Karpas-422 (cell line): ENCODE data around the gene WTIP. TPM values are rescaled to one million over a fixed set of nuclear protein-coding genes. Genes with fewer than 3 reads are reported as not detected.

ENCODE experiments used
- DNase-seq: peaks from one replicate; pipeline ENCODE4 v3.0.0-alpha.2; 2015
- H2AFZ ChIP-seq: fragments of 200-600 bp; sonication (generic); 2 replicates; pipeline ENCODE4 v1.6.1; 2014; ENCODE audit warnings: antibody characterized with exemption, low read length, mixed read lengths
- H3K27ac ChIP-seq: fragments of 200-600 bp; sonication (generic); 2 replicates; pipeline ENCODE4 v1.5.1; 2014; ENCODE audit warnings: mild to moderate bottlenecking, low read length, moderate library complexity
- H3K27me3 ChIP-seq: fragments of 200-600 bp; sonication (generic); 2 replicates; pipeline ENCODE4 v1.6.1; 2014; ENCODE audit warnings: low read length, mixed read lengths
- H3K36me3 ChIP-seq: fragments of 200-600 bp; sonication (generic); 2 replicates; pipeline ENCODE4 v1.6.1; 2014; ENCODE audit warnings: low read length, mixed read lengths; ENCODE audit not compliant: insufficient read depth
- H3K4me1 ChIP-seq: fragments of 200-600 bp; sonication (generic); 2 replicates; pipeline ENCODE4 v1.6.1; 2014; ENCODE audit warnings: mild to moderate bottlenecking, low read length, mixed read lengths
- H3K4me2 ChIP-seq: fragments of 200-600 bp; sonication (generic); 2 replicates; pipeline ENCODE4 v1.6.1; 2014; ENCODE audit warnings: low read length, low read depth, mild to moderate bottlenecking; ENCODE audit not compliant: poor library complexity, severe bottlenecking
- H3K4me3 ChIP-seq: fragments of 200-600 bp; sonication (generic); 2 replicates; pipeline ENCODE4 v1.5.1; 2014; ENCODE audit warnings: mild to moderate bottlenecking, antibody characterized with exemption, low read length, mixed read lengths
- H3K79me2 ChIP-seq: fragments of 200-600 bp; sonication (generic); 2 replicates; pipeline ENCODE4 v1.6.1; 2014; ENCODE audit warnings: mild to moderate bottlenecking, low read length, mixed read lengths
- H3K9ac ChIP-seq: fragments of 200-600 bp; sonication (generic); 2 replicates; pipeline ENCODE4 v1.6.0; 2014; ENCODE audit warnings: low read length
- H3K9me2 ChIP-seq: fragments of 200-600 bp; sonication (generic), shearing (Covaris generic); replicated peaks from 2 replicates; pipeline ENCODE4 v1.6.0; 2014; ENCODE audit warnings: mild to moderate bottlenecking, low read length, moderate library complexity; ENCODE audit not compliant: insufficient read depth
- H3K9me3 ChIP-seq: fragments of 300-700, 200-600 bp; sonication (generic); 2 replicates; pipeline ENCODE4 v1.6.1; 2014; ENCODE audit warnings: low read length, mixed read lengths
- H4K20me1 ChIP-seq: fragments of 200-600 bp; sonication (generic); 2 replicates; pipeline ENCODE4 v1.6.1; 2014; ENCODE audit warnings: mild to moderate bottlenecking, antibody characterized with exemption, low read length, low read depth; ENCODE audit not compliant: insufficient read depth
- total RNA-seq: library from RNA; depleted of rRNA; stranded (reverse); fragments of >200 nt; shearing (Covaris generic); gene quantifications from 2 replicates; pipeline ENCODE4 v1.2.3, GENCODE V29; 2014; ENCODE audit warnings: low replicate concordance

The WTIP gene
- total RNA-seq, 1 experiment from 2014 or later = 1.1 TPM

- H3K36me3 ChIP-seq = no peaks in the 10 kb centered on the region
- no peaks in the 10 kb centered on the region for H3K79me2 ChIP-seq
- H3K4me1 ChIP-seq = no peaks in the 10 kb centered on the region
These were observed 13.0 kb downstream of the WTIP start for GRCh38 chr19:34494601-34495000.

DNA sequence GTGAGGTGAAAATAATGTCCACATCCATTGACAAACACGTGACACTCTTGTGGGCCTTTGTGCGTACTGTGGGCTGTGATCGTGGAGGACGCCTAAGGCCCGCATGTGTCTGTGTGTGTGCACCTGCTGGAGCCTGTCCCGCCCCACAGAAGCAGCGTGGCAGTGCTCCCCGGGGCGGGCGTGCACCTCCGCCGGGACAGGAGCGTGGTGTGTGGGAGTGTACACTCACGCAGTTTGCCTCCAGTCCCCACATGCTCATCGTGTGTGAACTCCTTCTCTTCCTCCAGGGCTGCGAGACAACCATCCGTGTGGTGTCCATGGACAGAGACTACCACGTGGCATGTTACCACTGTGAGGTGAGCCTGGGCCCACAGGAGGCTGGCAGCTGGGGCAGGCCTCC, 13.9 kb downstream of the WTIP start:
- no peaks in the 10 kb centered on the region for H3K27me3 ChIP-seq
- H3K79me2 ChIP-seq = no peaks in the 10 kb centered on the region
- no peak overlapping the region for H3K9ac ChIP-seq
- no peaks in the 10 kb centered on the region for H3K4me1 ChIP-seq
- H3K27ac ChIP-seq = no peak overlapping the region
- no peaks in the 10 kb centered on the region for H3K9me3 ChIP-seq
- no peak for DNase-seq
- no peaks in the 10 kb centered on the region for H3K36me3 ChIP-seq
- no peaks in the 10 kb centered on the region for H4K20me1 ChIP-seq
- no peak overlapping the region for H2AFZ ChIP-seq
- H3K9me2 ChIP-seq = no peaks in the 10 kb centered on the region
- H3K4me3 ChIP-seq = no peak overlapping the region
- no peak overlapping the region for H3K4me2 ChIP-seq

More at GRCh38 chr19:34494601-34495000, 13.0 kb downstream of the WTIP start:
- no peak for DNase-seq
- H3K4me3 ChIP-seq = no peak overlapping the region
- H4K20me1 ChIP-seq = no peaks in the 10 kb centered on the region
- no peaks in the 10 kb centered on the region for H3K9me3 ChIP-seq
- H2AFZ ChIP-seq = no peak overlapping the region
- H3K9ac ChIP-seq = no peak overlapping the region
- H3K27ac ChIP-seq = no peak overlapping the region
- H3K27me3 ChIP-seq = no peaks in the 10 kb centered on the region
- no peaks in the 10 kb centered on the region for H3K9me2 ChIP-seq
- H3K4me2 ChIP-seq = no peak overlapping the region

GRCh38 chr19:34497112-34497805, 15.7 kb downstream of the WTIP start:
- Histone ChIP-seq H3K9ac (no peak overlapping the region), H3K79me2 (no peaks in the 10 kb centered on the region), H3K36me3 (no peaks in the 10 kb centered on the region), H3K9me3 (no peaks in the 10 kb centered on the region), H3K4me2 (no peak overlapping the region), H4K20me1 (no peaks in the 10 kb centered on the region), H3K27me3 (no peaks in the 10 kb centered on the region), H3K4me1 (peaks cover 4% of the 10 kb centered on the region), H2AFZ (no peak overlapping the region), H3K4me3 (no peak overlapping the region), H3K27ac (no peak overlapping the region), H3K9me2 (no peaks in the 10 kb centered on the region)
- no peak for DNase-seq

DNA sequence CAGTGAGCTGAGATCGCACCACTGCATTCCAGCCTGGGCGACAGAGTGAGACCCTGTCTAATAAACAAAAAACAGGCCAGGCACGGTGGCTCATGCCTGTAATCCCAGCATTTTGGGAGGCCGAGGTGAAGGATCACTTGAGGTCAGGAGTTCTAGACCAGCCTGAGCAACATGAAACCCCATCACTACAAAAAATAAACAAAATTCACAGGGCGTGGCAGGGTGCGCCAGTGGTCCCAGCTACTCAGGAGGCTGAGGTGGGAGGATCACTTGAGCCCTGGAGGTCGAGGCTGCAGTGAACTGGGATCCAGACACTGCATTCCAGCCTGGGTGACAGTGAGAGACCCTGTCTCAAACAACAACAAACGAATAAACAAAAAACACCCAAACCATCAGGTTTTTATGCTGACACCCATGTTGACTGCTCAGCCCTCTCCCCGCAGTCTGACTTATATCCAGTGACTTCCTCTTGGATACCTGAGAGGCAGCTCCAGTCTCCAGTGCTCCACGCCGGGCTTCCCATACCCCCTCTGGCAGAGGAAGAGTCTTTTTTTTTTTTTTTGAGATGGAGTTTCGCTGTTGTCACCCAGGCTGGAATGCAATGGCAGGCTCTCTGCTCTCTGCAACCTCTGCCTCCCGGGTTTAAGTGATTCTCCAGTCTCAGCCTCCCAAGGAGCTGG, 17.7 kb downstream of the WTIP start:
- Histone ChIP-seq H3K9ac (no peak overlapping the region), H3K4me3 (no peak overlapping the region), H3K4me1 (peaks cover 4% of the 10 kb centered on the region), H3K9me3 (no peaks in the 10 kb centered on the region), H3K9me2 (no peaks in the 10 kb centered on the region), H3K36me3 (no peaks in the 10 kb centered on the region), H3K79me2 (no peaks in the 10 kb centered on the region), H4K20me1 (no peaks in the 10 kb centered on the region), H3K27me3 (no peaks in the 10 kb centered on the region), H3K27ac (no peak overlapping the region), H2AFZ (no peak overlapping the region), H3K4me2 (no peak overlapping the region)
- DNase-seq = no peak

DNA sequence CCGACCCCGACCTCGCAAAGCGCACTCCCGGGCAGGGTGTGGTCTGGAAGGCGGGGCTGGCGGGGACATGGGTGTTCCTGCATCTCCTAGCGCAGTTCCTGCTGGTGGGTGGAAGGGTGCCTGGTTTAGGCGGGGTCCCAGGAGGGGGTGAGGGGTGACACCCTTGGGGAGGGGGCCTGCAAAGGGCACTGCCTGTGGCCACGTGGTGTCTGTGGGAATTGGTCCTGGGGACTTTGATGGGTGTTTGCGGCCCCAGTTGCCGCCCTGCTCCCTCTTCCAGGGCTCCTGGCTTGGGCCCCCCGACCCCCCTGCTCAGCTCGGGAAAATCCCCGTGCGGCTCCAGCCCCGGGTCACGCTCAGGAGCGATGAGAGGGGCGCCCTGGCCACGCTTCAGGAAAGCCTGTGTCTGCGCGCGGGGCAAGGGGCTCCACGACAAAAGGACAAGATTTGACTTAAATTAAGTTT, 19.1 kb downstream of the WTIP start:
- Histone ChIP-seq H3K4me2 (no peak overlapping the region), H3K9ac (no peak overlapping the region), H3K27me3 (no peaks in the 10 kb centered on the region), H3K9me2 (no peaks in the 10 kb centered on the region), H3K27ac (no peak overlapping the region), H3K36me3 (no peaks in the 10 kb centered on the region), H3K79me2 (no peaks in the 10 kb centered on the region), H3K4me3 (no peak overlapping the region), H4K20me1 (no peaks in the 10 kb centered on the region), H3K4me1 (peaks cover 4% of the 10 kb centered on the region), H3K9me3 (no peaks in the 10 kb centered on the region), H2AFZ (no peak overlapping the region)
- no peak for DNase-seq

DNA sequence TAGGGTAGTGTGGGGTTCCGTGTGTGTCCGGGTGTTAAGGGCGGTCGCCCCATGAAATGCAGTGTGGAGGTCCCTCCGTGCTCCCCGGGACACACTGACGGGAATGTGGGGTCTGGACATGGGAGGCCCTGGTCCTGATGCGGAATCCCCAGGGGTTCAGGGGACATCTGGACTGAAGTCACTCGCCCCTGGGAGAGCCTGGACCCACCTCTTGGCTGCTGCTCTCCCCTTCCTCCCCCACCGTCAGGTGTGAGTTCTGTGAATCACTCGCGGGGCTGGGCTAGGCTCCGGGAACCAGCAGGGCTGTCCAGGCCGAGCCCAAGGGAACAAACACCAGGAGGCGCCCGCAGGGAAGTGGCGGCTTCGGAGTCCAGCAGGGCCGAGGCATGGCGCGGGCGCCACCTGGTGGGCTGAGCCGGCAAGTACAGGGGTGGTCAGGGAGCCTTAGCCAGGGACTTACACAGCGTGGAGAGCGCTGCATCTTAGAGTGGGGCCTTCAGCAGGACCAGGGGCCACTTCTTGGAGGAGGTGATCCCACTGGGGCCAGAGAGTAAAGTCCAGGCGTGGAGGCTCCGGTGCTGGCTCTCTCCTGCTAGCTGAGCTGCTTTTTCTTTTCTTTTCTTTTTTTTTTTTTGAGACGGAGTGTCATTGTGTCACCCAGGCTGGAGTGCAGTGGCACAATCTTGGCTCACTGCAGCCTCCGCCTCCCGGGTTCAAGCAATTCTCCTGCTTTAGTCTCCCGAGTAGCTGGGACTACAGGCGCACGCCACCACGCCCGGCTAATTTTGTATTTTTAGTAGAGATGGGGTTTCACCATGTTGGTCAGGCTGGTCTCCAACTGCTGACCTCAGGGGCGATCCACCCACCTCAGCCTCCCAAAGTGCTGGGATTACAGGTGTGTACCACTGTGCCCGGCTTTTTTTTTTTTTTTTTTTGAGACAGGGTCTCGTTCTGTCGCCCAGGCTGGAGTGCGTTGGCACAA, 20.1 kb downstream of the WTIP start:
- Histone ChIP-seq H3K9me3 (no peaks in the 10 kb centered on the region), H4K20me1 (no peaks in the 10 kb centered on the region), H3K4me3 (no peak overlapping the region), H3K36me3 (no peaks in the 10 kb centered on the region), H3K4me2 (peak overlapping the region; percentile 24), H3K27ac (no peak overlapping the region), H3K9ac (no peak overlapping the region), H3K4me1 (peaks cover 4% of the 10 kb centered on the region), H2AFZ (no peak overlapping the region), H3K9me2 (no peaks in the 10 kb centered on the region), H3K79me2 (no peaks in the 10 kb centered on the region), H3K27me3 (no peaks in the 10 kb centered on the region)
- peak; percentile 94 for DNase-seq

- Histone ChIP-seq H3K4me2 (no peak overlapping the region), H2AFZ (no peak overlapping the region), H3K4me3 (no peak overlapping the region), H3K9me3 (no peaks in the 10 kb centered on the region), H3K79me2 (no peaks in the 10 kb centered on the region), H4K20me1 (no peaks in the 10 kb centered on the region; the same call in 1 of the 2 replicates), H3K27ac (no peak overlapping the region), H3K4me1 (peaks cover 4% of the 10 kb centered on the region), H3K36me3 (no peaks in the 10 kb centered on the region), H3K27me3 (no peaks in the 10 kb centered on the region), H3K9me2 (no peaks in the 10 kb centered on the region), H3K9ac (no peak overlapping the region)
- no peak for DNase-seq
These were observed 21.2 kb downstream of the WTIP start for GRCh38 chr19:34502582-34503411.
